Measurements from ENCODE around the gene ZNF385C. TPM values are rescaled to one million over a fixed set of nuclear protein-coding genes. Genes with fewer than 3 reads are reported as not detected.

The ZNF385C gene
- total and polyA plus RNA-seq, 4 donors, result 0.03 to 0.19 (median 0.06) TPM; not detected in 1

Other genes starting within 250 kb of the ZNF385C start
- gene KLHL11, start 233.1 kb downstream of the ZNF385C start, total RNA-seq, result 10 to 100 TPM; 11.9 to 12.6 TPM
- 1 to 10 TPM in 1 of 2 donors, under 1 TPM in 1; 0.68 to 2.4 TPM for gene KLHL11, start 233.1 kb downstream of the ZNF385C start, polyA plus RNA-seq
- gene ACLY, start 179.5 kb downstream of the ZNF385C start, total RNA-seq, result 100 to 1,000 TPM in 1 of 2 donors, 10 to 100 TPM in 1; 55.4 to 133 TPM
- 10 to 100 TPM; 12.1 to 18.8 TPM for gene ACLY, start 179.5 kb downstream of the ZNF385C start, polyA plus RNA-seq
- 1 to 10 TPM in 1 of 2 donors, under 1 TPM in 1; 0.25 to 1.0 TPM for gene ODAD4, start 167.9 kb downstream of the ZNF385C start, total RNA-seq
- gene ODAD4, start 167.9 kb downstream of the ZNF385C start, polyA plus RNA-seq, result under 1 TPM; 0.07 to 0.21 TPM
- 10 to 100 TPM; 25.3 to 29.6 TPM for gene CNP, start 131.7 kb downstream of the ZNF385C start, total RNA-seq
- gene CNP, start 131.7 kb downstream of the ZNF385C start, polyA plus RNA-seq, result 10 to 100 TPM; 30.7 to 38.3 TPM
- 10 to 100 TPM; 28.7 to 33.9 TPM for gene DNAJC7, start 81.0 kb downstream of the ZNF385C start, total RNA-seq
- 10 to 100 TPM; 29.4 to 31.8 TPM for gene DNAJC7, start 81.0 kb downstream of the ZNF385C start, polyA plus RNA-seq
- gene NKIRAS2, start 78.4 kb downstream of the ZNF385C start, total RNA-seq, result 10 to 100 TPM; 17.3 to 17.4 TPM
- 10 to 100 TPM; 16.4 to 20.7 TPM for gene NKIRAS2, start 78.4 kb downstream of the ZNF385C start, polyA plus RNA-seq
- gene C17orf113, start 47.9 kb downstream of the ZNF385C start, total RNA-seq, result under 1 TPM; 0.14 to 0.17 TPM
- gene C17orf113, start 47.9 kb downstream of the ZNF385C start, polyA plus RNA-seq, result under 1 TPM in 1 of 2 donors, not detected in 1; 0.12 TPM
- 10 to 100 TPM in 1 of 2 donors, 1 to 10 TPM in 1; 4.0 to 20.2 TPM for gene DHX58, start 14.2 kb upstream of the ZNF385C start, total RNA-seq
- 10 to 100 TPM in 1 of 2 donors, 1 to 10 TPM in 1; 4.3 to 21.9 TPM for gene DHX58, start 14.2 kb upstream of the ZNF385C start, polyA plus RNA-seq
- 10 to 100 TPM in 1 of 2 donors, 1 to 10 TPM in 1; 5.1 to 14.4 TPM for gene KAT2A, start 22.9 kb upstream of the ZNF385C start, total RNA-seq
- gene KAT2A, start 22.9 kb upstream of the ZNF385C start, polyA plus RNA-seq, result 10 to 100 TPM in 1 of 2 donors, 1 to 10 TPM in 1; 7.4 to 11.7 TPM
- under 1 TPM; 0.17 to 0.42 TPM for gene HSPB9, start 24.3 kb upstream of the ZNF385C start, total RNA-seq
- 1 to 10 TPM in 1 of 2 donors, under 1 TPM in 1; 0.69 to 4.0 TPM for gene HSPB9, start 24.3 kb upstream of the ZNF385C start, polyA plus RNA-seq
- gene RAB5C, start 56.5 kb upstream of the ZNF385C start, total RNA-seq, result 10 to 100 TPM; 53.7 to 60.0 TPM
- gene RAB5C, start 56.5 kb upstream of the ZNF385C start, polyA plus RNA-seq, result 100 to 1,000 TPM in 1 of 2 donors, 10 to 100 TPM in 1; 53.5 to 107 TPM
- gene KCNH4, start 82.7 kb upstream of the ZNF385C start, total RNA-seq, result not detected
- gene KCNH4, start 82.7 kb upstream of the ZNF385C start, polyA plus RNA-seq, result under 1 TPM in 1 of 2 donors, not detected in 1; 0.01 TPM
- not detected for gene HCRT, start 87.0 kb upstream of the ZNF385C start, total RNA-seq
- not detected for gene HCRT, start 87.0 kb upstream of the ZNF385C start, polyA plus RNA-seq
- 10 to 100 TPM; 10.0 to 17.6 TPM for gene GHDC, start 96.0 kb upstream of the ZNF385C start, total RNA-seq
- 10 to 100 TPM; 10.5 to 14.2 TPM for gene GHDC, start 96.0 kb upstream of the ZNF385C start, polyA plus RNA-seq
- 10 to 100 TPM; 31.0 to 33.9 TPM for gene STAT5B, start 177.9 kb upstream of the ZNF385C start, total RNA-seq
- 10 to 100 TPM in 1 of 2 donors, 1 to 10 TPM in 1; 6.7 to 12.1 TPM for gene STAT5B, start 177.9 kb upstream of the ZNF385C start, polyA plus RNA-seq
- 10 to 100 TPM; 13.7 to 37.7 TPM for gene STAT5A, start 190.0 kb upstream of the ZNF385C start, total RNA-seq
- 1 to 10 TPM; 1.7 to 4.0 TPM for gene STAT5A, start 190.0 kb upstream of the ZNF385C start, polyA plus RNA-seq